K562 (cell line): ENCODE measurements around the gene KCNT1. TPM values are rescaled to one million over a fixed set of nuclear protein-coding genes. Genes with fewer than 3 reads are reported as not detected.

Experiments
- BRD4 ChIP-seq: fragments of 200-600 bp; sonication (generic); IDR thresholded peaks from 2 replicates; pipeline ENCODE4 v1.6.1; 2017; ENCODE audit warnings: inconsistent platforms
- ETV1 ChIP-seq: fragments of 450-650 bp; conservative IDR thresholded peaks from 2 replicates; pipeline ENCODE4 v1.6.1; 2016; ENCODE audit warnings: missing genetic modification characterization, control low read depth, low read depth, missing compliant biosample characterization
- EZH2 ChIP-seq: IDR thresholded peaks from 2 replicates; pipeline ENCODE4 v1.6.1; 2012; ENCODE audit warnings: low read depth, mild to moderate bottlenecking, inconsistent platforms, low read length, borderline replicate concordance
- FOXJ3 ChIP-seq: sonication (generic); formaldehyde crosslinking; IDR thresholded peaks from 2 replicates; pipeline ENCODE4 v1.4.0; 2020; ENCODE audit warnings: mild to moderate bottlenecking, missing genetic modification reagents
- HEY1 ChIP-seq: fragments of 250-450 bp; sonication (Bioruptor Pico); IDR thresholded peaks from 2 replicates; pipeline ENCODE4 v1.5.0; 2020; ENCODE audit warnings: mild to moderate bottlenecking, moderate library complexity, borderline replicate concordance
- KAT7 ChIP-seq: sonication (generic); formaldehyde crosslinking; IDR thresholded peaks from 2 replicates; pipeline ENCODE4 v1.8.0; 2022; ENCODE audit warnings: missing genetic modification reagents, mild to moderate bottlenecking, borderline replicate concordance
- MXI1 ChIP-seq: IDR thresholded peaks from 2 replicates; pipeline ENCODE4 v1.6.1; 2011; ENCODE audit warnings: low read depth, mild to moderate bottlenecking, improper control_type of control experiment, low read length
- MYC ChIP-seq, 2 experiments: fragments of 250-450 bp in 1 of 2; sonication (Bioruptor Pico) in 1 of 2; IDR thresholded peaks; 2 replicates each; pipeline versions ENCODE4 v1.5.1 to v1.6.1; 2012 to 2021; ENCODE audit warnings: low read depth in 2 of 2, borderline replicate concordance in 1 of 2, improper control_type of control experiment in 1 of 2, low read length in 1 of 2, mild to moderate bottlenecking in 1 of 2, moderate library complexity in 1 of 2
- POLR2A ChIP-seq: fragments of 450-650 bp; conservative IDR thresholded peaks from 2 replicates; pipeline ENCODE4 v1.6.1; 2016
- POLR2AphosphoS5 ChIP-seq: IDR thresholded peaks from 2 replicates; pipeline ENCODE4 v1.6.1; 2011; ENCODE audit warnings: mild to moderate bottlenecking, low read depth, low read length, moderate library complexity; ENCODE audit not compliant: control insufficient read depth, insufficient read depth
- XRCC4 ChIP-seq: IDR thresholded peaks from one replicate; pipeline ENCODE4 v1.6.1; 2011; ENCODE audit not compliant: insufficient read depth, insufficient read length; ENCODE audit errors: extremely low read depth
- ZNF197 ChIP-seq: fragments of 200-800 bp; sonication (Bioruptor generic); IDR thresholded peaks from 2 replicates; pipeline ENCODE4 v1.6.1; 2016; ENCODE audit warnings: low read depth, missing genetic modification characterization, missing compliant biosample characterization
- ZNF217 ChIP-seq: sonication (generic); formaldehyde crosslinking; IDR thresholded peaks from 2 replicates; pipeline ENCODE4 v1.8.0; 2022; ENCODE audit warnings: mild to moderate bottlenecking, missing genetic modification reagents
- polyA plus RNA-seq, 8 experiments: library from polyadenylated mRNA; depleted of rRNA in 4 of 8; stranded (reverse) in 5 of 8; unstranded in 3 of 8; fragments of >200 nt; fragmentation: Nextera tagmentation in 2 of 8; fragmentation: Illumina TruSeq in 1 of 8; extraction: Ambion mirVana in 2 of 8; extraction: Trizol in 1 of 8; gene quantifications; 2 replicates each; pipeline versions ENCODE4 v1.2.1 to v1.2.3, GENCODE V29; 2011 to 2014; ENCODE audit warnings: inconsistent platforms in 1 of 8, missing spikeins in 1 of 8
- total RNA-seq, 7 experiments: library from RNA; depleted of rRNA in 6 of 7; stranded (reverse); fragments of >200 nt in 6 of 7; fragmentation: Illumina TruSeq in 2 of 7; extraction: Trizol in 2 of 7; gene quantifications; 2 replicates each; pipeline versions ENCODE4 v1.2.1 to v1.2.3, GENCODE V29; 2011 to 2021; ENCODE audit warnings: low replicate concordance in 1 of 7
- TF ChIP-seq, protein P1 (sequence below), 2 experiments: IDR thresholded peaks; 2 replicates each; pipeline ENCODE4 v1.6.1; 2011; ENCODE audit warnings: borderline replicate concordance in 1 of 2, control low read depth in 1 of 2, low read depth in 1 of 2, low read length in 1 of 2, mild to moderate bottlenecking in 1 of 2, mixed read lengths in 1 of 2, moderate library complexity in 1 of 2; ENCODE audit not compliant: insufficient read depth in 1 of 2, insufficient read length in 1 of 2, poor library complexity in 1 of 2, severe bottlenecking in 1 of 2; ENCODE audit errors: extremely low read depth in 1 of 2
- TF ChIP-seq, protein P2 (sequence below): fragments of 250-450 bp; sonication (Bioruptor Pico); IDR thresholded peaks from 2 replicates; pipeline ENCODE4 v1.5.1; 2021; ENCODE audit warnings: mild to moderate bottlenecking
- TF ChIP-seq, protein P3 (sequence below), 2 experiments: IDR thresholded peaks; 2 replicates each; pipeline ENCODE4 v1.6.1; 2012; ENCODE audit warnings: improper control_type of control experiment in 2 of 2, low read depth in 2 of 2, low read length in 2 of 2, borderline replicate concordance in 1 of 2
- TF ChIP-seq, protein P4 (sequence below): IDR thresholded peaks from 2 replicates; pipeline ENCODE4 v1.6.1; 2012; ENCODE audit warnings: low read depth, low read length, improper control_type of control experiment, borderline replicate concordance

The KCNT1 gene
- total and polyA plus RNA-seq, 9 of the 15 experiments (the other 6 are each of a cell fraction or from before 2014, with no cell fraction given): 0.05 TPM; not detected in 8

DNA sequence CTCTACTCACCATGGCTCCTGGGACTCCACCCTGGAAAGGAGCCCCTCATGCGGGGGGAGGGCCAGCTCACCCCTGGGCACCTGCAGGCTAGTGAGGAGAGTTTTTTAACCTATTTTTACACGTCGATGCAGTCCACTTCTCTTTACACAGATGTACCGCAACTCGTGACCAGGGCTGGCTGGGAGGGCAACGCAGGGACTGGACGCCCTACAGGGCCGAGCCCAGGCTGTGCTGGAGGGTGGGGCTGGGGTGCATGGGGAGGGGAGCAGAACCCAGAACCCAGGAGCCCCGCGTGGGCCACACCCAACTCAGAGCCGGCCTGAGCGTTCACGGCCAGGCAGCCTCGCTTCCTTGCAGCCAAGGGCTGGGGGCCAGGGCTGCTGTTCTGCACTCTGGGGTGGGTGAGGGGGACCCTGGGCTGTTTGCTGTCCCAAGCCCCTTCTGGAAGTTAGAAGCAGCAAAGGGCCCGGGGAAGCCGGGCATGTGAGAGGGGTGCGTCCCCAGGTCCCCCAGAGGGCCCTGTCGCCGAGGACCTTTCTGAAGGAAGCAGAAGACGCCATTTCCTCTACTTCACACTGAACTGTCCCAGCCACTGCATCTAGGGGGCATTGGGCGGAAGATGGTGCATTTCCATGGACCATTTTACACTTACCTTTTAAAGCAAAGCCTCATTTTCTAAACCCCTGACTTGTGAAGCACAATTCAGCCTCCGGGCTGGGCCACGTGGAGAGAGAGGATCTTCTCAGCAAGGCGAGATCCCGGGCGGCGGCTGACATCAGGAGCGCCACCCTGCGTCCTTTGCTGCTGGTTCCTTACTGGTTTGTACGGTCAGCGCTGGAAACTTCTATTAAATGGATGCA, 90.5 kb downstream of the KCNT1 start (continued):
- TF ChIP-seq, protein P1, sequence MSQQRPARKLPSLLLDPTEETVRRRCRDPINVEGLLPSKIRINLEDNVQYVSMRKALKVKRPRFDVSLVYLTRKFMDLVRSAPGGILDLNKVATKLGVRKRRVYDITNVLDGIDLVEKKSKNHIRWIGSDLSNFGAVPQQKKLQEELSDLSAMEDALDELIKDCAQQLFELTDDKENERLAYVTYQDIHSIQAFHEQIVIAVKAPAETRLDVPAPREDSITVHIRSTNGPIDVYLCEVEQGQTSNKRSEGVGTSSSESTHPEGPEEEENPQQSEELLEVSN (IDR thresholded peaks at IDR 0.05; ENCODE audit: borderline replicate concordance in 1 of 2, extremely low read depth in 1 of 2, insufficient read depth in 1 of 2, insufficient read length in 1 of 2, low read depth in 1 of 2, low read length in 1 of 2, poor library complexity in 1 of 2, severe bottlenecking in 1 of 2): peak in 1 of 2 experiments; percentile 81
- TF ChIP-seq EZH2 (no peak), POLR2AphosphoS5 (no peak), FOXJ3 (CRISPR knock-in tag) (no peak), POLR2A (no peak), BRD4 (no peak), HEY1 (no peak), ETV1 (tag) (no peak), ZNF217 (CRISPR knock-in tag) (no peak), MYC (IDR thresholded peaks at IDR 0.05; ENCODE audit: low read depth, low read length) (peak; percentile 69), MYC (CRISPR knock-in tag; IDR thresholded peaks at IDR 0.05; ENCODE audit: borderline replicate concordance, low read depth) (no peak), ZNF197 (CRISPR knock-in tag) (no peak), MXI1 (no peak), XRCC4 (no peak), KAT7 (CRISPR knock-in tag) (no peak)
- TF ChIP-seq, protein P2, sequence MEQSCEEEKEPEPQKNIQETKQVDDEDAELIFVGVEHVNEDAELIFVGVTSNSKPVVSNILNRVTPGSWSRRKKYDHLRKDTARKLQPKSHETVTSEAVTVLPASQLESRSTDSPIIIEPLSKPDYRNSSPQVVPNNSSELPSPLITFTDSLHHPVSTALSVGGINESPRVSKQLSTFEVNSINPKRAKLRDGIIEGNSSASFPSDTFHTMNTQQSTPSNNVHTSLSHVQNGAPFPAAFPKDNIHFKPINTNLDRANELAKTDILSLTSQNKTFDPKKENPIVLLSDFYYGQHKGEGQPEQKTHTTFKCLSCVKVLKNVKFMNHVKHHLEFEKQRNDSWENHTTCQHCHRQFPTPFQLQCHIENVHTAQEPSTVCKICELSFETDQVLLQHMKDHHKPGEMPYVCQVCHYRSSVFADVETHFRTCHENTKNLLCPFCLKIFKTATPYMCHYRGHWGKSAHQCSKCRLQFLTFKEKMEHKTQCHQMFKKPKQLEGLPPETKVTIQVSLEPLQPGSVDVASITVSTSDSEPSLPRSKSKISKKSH (CRISPR knock-in tag): no peak
- TF ChIP-seq, protein P3, sequence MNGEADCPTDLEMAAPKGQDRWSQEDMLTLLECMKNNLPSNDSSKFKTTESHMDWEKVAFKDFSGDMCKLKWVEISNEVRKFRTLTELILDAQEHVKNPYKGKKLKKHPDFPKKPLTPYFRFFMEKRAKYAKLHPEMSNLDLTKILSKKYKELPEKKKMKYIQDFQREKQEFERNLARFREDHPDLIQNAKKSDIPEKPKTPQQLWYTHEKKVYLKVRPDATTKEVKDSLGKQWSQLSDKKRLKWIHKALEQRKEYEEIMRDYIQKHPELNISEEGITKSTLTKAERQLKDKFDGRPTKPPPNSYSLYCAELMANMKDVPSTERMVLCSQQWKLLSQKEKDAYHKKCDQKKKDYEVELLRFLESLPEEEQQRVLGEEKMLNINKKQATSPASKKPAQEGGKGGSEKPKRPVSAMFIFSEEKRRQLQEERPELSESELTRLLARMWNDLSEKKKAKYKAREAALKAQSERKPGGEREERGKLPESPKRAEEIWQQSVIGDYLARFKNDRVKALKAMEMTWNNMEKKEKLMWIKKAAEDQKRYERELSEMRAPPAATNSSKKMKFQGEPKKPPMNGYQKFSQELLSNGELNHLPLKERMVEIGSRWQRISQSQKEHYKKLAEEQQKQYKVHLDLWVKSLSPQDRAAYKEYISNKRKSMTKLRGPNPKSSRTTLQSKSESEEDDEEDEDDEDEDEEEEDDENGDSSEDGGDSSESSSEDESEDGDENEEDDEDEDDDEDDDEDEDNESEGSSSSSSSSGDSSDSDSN (IDR thresholded peaks at IDR 0.05; ENCODE audit: borderline replicate concordance in 1 of 2, low read depth in 2 of 2, low read length in 2 of 2): 0 out of 4 replicates have a peak, but pooled peaks of 1 of the 2 experiments have one; percentile 68
- TF ChIP-seq, protein P4, sequence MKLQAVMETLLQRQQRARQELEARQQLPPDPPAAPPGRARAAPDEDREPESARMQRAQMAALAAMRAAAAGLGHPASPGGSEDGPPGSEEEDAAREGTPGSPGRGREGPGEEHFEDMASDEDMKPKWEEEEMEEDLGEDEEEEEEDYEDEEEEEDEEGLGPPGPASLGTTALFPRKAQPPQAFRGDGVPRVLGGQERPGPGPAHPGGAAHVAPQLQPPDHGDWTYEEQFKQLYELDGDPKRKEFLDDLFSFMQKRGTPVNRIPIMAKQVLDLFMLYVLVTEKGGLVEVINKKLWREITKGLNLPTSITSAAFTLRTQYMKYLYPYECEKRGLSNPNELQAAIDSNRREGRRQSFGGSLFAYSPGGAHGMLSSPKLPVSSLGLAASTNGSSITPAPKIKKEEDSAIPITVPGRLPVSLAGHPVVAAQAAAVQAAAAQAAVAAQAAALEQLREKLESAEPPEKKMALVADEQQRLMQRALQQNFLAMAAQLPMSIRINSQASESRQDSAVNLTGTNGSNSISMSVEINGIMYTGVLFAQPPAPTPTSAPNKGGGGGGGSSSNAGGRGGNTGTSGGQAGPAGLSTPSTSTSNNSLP: no peak
